Measurements from ENCODE around the gene SLC6A18. TPM values are rescaled to one million over a fixed set of nuclear protein-coding genes. Genes with fewer than 3 reads are reported as not detected.
"Not testable (repeated sequence)": the region's sequence is repeated elsewhere in the genome, so short reads cannot be mapped to it uniquely, and the experiment has no call there.

SLC6A18 gene
- total and polyA plus RNA-seq, 2 donors from 2014 or later = 1.5 TPM; not detected in 1

DNA sequence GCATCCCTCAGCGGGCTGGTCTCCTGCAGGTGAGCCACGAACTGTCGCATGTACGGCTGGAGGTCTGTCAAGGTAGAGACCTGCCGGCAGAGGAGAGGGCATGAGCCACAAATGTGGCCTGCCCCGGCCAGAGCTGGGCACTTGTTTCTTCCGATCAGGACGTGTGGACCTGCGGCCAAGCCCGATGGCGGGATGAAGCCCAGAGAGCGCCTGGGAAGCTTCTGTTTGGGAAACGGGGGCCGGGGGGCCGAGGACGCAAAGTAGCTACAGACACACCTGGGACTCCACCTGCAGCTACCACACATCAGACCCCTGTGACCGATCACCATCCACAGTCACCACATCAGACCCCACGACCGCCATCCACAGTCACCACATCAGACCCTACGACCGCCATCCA lies 47.0 kb downstream of the SLC6A18 start:
- FAIRE-seq (no peak), DNase-seq (no peak)
- H3K36me3 ChIP-seq (ENCODE audit: control insufficient read depth in 2 of 3, insufficient read depth in 3 of 3, low read length in 3 of 3) = no peaks in the 10 kb centered on the region

DNA sequence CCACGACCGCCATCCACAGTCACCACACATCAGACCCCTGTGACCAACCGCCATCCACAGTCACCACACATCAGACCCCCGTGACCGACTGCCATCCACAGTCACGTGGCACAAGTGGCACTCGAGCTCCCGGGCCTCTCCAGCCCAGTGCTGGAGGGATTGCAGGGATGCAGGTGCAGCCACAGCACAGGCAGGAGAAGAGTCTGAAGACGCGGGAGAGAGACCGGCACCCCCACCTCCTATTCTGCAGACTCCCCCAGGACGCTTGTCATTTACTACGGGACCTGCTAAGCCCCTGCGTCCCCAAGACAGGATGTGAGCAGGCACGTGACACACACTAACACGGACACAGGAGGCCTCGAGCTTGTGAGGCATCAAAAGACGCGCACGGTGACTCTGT lies 48.6 kb downstream of the SLC6A18 start:
- Histone ChIP-seq H3K4me1 (ENCODE audit: control insufficient read depth in 2 of 3, insufficient read depth in 2 of 3, low read depth in 1 of 3, low read length in 3 of 3) (no peaks in the 10 kb centered on the region), H3K4me3 (ENCODE audit: low read length in 3 of 3) (no peak overlapping the region), H3K27me3 (ENCODE audit: control insufficient read depth, insufficient read depth, low read length) (no peaks in the 10 kb centered on the region), H3K27ac (ENCODE audit: low read depth in 2 of 2, low read length in 2 of 2) (no peak overlapping the region), H3K9me3 (ENCODE audit: control insufficient read depth in 2 of 3, insufficient read depth in 1 of 3, low read length in 3 of 3) (peaks cover 0 to 7% (median 0%) of the 10 kb centered on the region in 3 donors), H3K36me3 (ENCODE audit: control insufficient read depth in 2 of 3, insufficient read depth in 3 of 3, low read length in 3 of 3) (no peaks in the 10 kb centered on the region), H3K9ac (ENCODE audit: low read length in 3 of 3) (no peak overlapping the region)
- FAIRE-seq = no peak
- TF ChIP-seq, protein P1, sequence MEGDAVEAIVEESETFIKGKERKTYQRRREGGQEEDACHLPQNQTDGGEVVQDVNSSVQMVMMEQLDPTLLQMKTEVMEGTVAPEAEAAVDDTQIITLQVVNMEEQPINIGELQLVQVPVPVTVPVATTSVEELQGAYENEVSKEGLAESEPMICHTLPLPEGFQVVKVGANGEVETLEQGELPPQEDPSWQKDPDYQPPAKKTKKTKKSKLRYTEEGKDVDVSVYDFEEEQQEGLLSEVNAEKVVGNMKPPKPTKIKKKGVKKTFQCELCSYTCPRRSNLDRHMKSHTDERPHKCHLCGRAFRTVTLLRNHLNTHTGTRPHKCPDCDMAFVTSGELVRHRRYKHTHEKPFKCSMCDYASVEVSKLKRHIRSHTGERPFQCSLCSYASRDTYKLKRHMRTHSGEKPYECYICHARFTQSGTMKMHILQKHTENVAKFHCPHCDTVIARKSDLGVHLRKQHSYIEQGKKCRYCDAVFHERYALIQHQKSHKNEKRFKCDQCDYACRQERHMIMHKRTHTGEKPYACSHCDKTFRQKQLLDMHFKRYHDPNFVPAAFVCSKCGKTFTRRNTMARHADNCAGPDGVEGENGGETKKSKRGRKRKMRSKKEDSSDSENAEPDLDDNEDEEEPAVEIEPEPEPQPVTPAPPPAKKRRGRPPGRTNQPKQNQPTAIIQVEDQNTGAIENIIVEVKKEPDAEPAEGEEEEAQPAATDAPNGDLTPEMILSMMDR (IDR thresholded peaks at IDR 0.05; ENCODE audit: borderline replicate concordance, extremely low read depth, insufficient read depth) = no peak
- intact Hi-C loops (cut with DNase I) = no loop called here
- DNase-seq = no peak

More for the DNA sequence above, 47.0 kb downstream of the SLC6A18 start:
- Histone ChIP-seq H3K27ac (ENCODE audit: low read depth in 2 of 2, low read length in 2 of 2) (no peak overlapping the region), H3K4me3 (ENCODE audit: low read length in 3 of 3) (no peak overlapping the region), H3K4me1 (ENCODE audit: control insufficient read depth in 2 of 3, insufficient read depth in 2 of 3, low read depth in 1 of 3, low read length in 3 of 3) (no peaks in the 10 kb centered on the region), H3K9me3 (ENCODE audit: control insufficient read depth in 2 of 3, insufficient read depth in 1 of 3, low read length in 3 of 3) (no peaks in the 10 kb centered on the region), H3K9ac (ENCODE audit: low read length in 3 of 3) (no peak overlapping the region), H3K27me3 (ENCODE audit: control insufficient read depth, insufficient read depth, low read length) (no peaks in the 10 kb centered on the region)
- TF ChIP-seq, protein P1 (IDR thresholded peaks at IDR 0.05; ENCODE audit: borderline replicate concordance, extremely low read depth, insufficient read depth) = no peak
- intact Hi-C loops (cut with DNase I) = no loop called here

GRCh38 chr5:1274471-1274870 lies 49.3 kb downstream of the SLC6A18 start:
- TF ChIP-seq, protein P1 (IDR thresholded peaks at IDR 0.05; ENCODE audit: borderline replicate concordance, extremely low read depth, insufficient read depth) = no peak
- DNase-seq = no peak

DNA sequence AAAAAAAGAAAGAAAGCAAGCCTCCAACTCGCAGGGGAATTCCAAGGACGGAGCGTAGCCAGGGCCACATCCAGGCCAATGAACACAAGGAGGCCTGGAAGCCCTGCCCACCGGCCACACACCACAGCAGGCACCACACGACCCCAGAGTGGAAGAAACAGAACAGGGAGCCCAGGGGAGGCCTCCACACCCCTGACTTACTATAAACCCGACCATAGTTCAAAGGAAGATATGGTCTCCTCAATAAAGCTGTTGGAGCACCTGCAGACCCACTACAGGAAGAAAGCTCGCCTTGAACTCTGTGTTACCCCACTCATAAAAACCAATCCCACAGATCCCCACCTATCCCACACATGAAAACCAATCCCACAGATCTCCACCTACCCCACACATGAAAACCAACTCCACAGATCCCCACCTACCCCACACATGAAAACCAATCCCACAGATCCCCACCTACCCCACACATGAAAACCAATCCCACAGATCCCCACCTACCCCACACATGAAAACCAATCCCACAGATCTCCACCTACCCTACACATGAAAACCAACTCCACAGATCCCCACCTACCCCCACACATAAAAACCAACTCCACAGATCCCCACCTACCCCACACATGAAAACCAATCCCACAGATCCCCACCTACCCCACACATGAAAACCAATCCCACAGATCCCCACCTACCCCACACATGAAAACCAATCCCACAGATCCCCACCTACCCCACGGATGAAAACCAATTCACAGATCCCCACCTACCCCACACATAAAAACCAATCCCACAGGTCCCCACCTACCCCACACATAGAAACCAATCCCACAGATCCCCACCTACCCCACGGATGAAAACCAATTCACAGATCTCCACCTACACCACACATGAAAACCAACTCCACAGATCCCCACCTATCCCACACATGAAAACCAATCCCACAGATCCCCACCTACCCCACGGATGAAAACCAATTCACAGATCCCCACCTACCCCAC lies 50.5 kb downstream of the SLC6A18 start:
- H3K4me1 ChIP-seq (ENCODE audit: control insufficient read depth in 2 of 3, insufficient read depth in 2 of 3, low read depth in 1 of 3, low read length in 3 of 3); H3K27ac ChIP-seq (ENCODE audit: low read depth in 2 of 2, low read length in 2 of 2); H3K9ac ChIP-seq (ENCODE audit: low read length in 3 of 3); H3K9me3 ChIP-seq (ENCODE audit: control insufficient read depth in 2 of 3, insufficient read depth in 1 of 3, low read length in 3 of 3); DNase-seq; FAIRE-seq; H3K36me3 ChIP-seq (ENCODE audit: control insufficient read depth in 2 of 3, insufficient read depth in 3 of 3, low read length in 3 of 3); H3K4me3 ChIP-seq (ENCODE audit: low read length in 3 of 3); intact Hi-C loops (cut with DNase I); H3K27me3 ChIP-seq (ENCODE audit: control insufficient read depth, insufficient read depth, low read length): not testable (repeated sequence)

More at GRCh38 chr5:1274471-1274870, 49.3 kb downstream of the SLC6A18 start:
- no peak overlapping the region for H3K9ac ChIP-seq (ENCODE audit: low read length in 3 of 3)
- peaks cover 0 to 7% (median 0%) of the 10 kb centered on the region in 3 donors for H3K9me3 ChIP-seq (ENCODE audit: control insufficient read depth in 2 of 3, insufficient read depth in 1 of 3, low read length in 3 of 3)
- intact Hi-C loops (cut with DNase I) = no loop called here
- H3K36me3 ChIP-seq (ENCODE audit: control insufficient read depth in 2 of 3, insufficient read depth in 3 of 3, low read length in 3 of 3) = no peaks in the 10 kb centered on the region
- no peak overlapping the region for H3K27ac ChIP-seq (ENCODE audit: low read depth in 2 of 2, low read length in 2 of 2)
- FAIRE-seq = no peak
- H3K27me3 ChIP-seq (ENCODE audit: control insufficient read depth, insufficient read depth, low read length) = no peaks in the 10 kb centered on the region
- no peak overlapping the region for H3K4me3 ChIP-seq (ENCODE audit: low read length in 3 of 3)
- no peaks in the 10 kb centered on the region for H3K4me1 ChIP-seq (ENCODE audit: control insufficient read depth in 2 of 3, insufficient read depth in 2 of 3, low read depth in 1 of 3, low read length in 3 of 3)

Data from kidney (tissue), 14 donors.